ENCODE measurements around the gene IL22RA1.

DNA sequence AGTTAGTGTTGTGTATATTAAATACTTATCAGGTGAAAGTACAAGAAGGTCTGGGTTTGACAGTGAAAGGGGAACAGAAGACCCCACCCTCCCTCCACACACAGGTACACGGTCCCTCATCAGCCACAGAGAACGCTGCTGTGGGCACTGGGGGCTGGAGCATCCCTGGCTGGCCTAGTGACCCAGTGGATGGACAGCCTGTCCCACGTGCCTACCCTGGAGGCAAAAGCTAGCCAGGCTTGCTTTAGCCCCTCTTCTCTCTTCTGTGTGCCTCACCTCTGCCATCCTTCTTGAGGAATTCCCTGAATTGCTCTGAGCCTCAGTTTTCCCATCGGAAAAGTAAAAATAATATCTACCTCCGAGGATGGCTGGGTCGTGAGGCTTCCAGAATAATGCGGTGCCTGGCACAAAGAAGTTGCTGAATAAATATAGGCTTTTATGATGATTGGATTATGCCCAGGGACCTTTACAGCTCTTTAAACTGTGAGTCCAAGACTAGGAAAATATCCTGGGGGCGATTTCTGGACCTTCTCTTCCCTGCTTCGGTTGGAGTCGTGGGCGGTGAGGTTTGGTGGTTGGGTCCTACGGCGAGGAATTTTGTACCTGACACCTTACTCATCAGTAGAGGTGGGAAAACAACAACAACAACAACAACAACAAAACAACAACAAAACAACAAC, 43.2 kb upstream of the IL22RA1 start:
- no peak for TF ChIP-seq POLR2A (IDR thresholded peaks at IDR 0.05)
- TF ChIP-seq, protein P1, sequence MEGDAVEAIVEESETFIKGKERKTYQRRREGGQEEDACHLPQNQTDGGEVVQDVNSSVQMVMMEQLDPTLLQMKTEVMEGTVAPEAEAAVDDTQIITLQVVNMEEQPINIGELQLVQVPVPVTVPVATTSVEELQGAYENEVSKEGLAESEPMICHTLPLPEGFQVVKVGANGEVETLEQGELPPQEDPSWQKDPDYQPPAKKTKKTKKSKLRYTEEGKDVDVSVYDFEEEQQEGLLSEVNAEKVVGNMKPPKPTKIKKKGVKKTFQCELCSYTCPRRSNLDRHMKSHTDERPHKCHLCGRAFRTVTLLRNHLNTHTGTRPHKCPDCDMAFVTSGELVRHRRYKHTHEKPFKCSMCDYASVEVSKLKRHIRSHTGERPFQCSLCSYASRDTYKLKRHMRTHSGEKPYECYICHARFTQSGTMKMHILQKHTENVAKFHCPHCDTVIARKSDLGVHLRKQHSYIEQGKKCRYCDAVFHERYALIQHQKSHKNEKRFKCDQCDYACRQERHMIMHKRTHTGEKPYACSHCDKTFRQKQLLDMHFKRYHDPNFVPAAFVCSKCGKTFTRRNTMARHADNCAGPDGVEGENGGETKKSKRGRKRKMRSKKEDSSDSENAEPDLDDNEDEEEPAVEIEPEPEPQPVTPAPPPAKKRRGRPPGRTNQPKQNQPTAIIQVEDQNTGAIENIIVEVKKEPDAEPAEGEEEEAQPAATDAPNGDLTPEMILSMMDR (IDR thresholded peaks at IDR 0.05): no peak
